Activated CD4-positive, alpha-beta T cell treated with anti-CD3 and anti-CD28 coated beads for 4 hours (primary cell): ENCODE results near the gene IGSF8.
"Not testable (repeated sequence)": the region's sequence is repeated elsewhere in the genome, so short reads cannot be mapped to it uniquely, and the experiment has no call there.

Experiments
- DNase-seq, 2 donors: peaks; one replicate each; pipeline ENCODE4 v3.0.0-alpha.2; 2020

Gene IGSF8

GRCh38 chr1:160125746-160126145 is 27.3 kb upstream of the IGSF8 start:
- no peak for DNase-seq

- no peak for DNase-seq
Observed at GRCh38 chr1:160124705-160125478, 26.5 kb upstream of the IGSF8 start.

DNA sequence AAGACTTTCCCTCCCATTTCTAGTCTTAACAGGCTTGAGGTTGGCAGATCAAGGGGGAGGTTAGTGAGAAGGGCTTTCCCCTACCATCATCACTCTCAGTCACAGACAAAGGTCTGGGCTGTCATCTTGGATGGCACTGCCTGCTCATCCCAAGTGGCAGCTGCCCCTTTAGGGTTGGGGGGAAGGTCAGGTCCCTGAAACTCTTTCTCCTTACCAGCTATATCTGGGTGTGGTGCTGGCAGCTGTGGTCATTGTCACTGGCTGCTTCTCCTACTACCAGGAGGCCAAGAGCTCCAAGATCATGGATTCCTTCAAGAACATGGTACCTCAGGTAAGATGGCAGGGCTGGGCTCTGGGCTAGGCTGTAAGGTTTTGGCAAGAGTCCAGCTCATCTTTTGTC is 25.3 kb upstream of the IGSF8 start:
- no peak for DNase-seq

DNA sequence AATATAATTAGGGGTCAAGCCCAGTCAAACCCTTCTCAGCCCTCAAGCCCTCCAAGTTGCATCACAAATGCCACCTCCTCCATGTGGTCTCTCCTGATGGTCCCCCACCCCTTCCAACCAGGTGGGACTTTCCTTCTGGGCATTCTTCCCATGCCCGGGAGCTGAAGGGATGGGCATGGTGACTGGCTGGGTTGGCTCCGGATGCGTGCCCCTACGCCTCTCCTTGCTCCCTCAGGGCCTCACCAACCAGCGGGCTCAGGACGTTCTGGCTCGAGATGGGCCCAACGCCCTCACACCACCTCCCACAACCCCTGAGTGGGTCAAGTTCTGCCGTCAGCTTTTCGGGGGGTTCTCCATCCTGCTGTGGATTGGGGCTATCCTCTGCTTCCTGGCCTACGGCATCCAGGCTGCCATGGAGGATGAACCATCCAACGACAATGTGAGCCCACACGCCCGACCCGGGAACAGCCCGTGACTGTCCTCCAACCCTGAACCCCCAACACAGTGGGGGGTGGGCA is 24.6 kb upstream of the IGSF8 start:
- DNase-seq = no peak

- DNase-seq = no peak
Observed at GRCh38 chr1:160121388-160121787, 23.0 kb upstream of the IGSF8 start.

GRCh38 chr1:160120797-160121196 is 22.4 kb upstream of the IGSF8 start:
- no peak for DNase-seq

GRCh38 chr1:160118928-160119327 is 20.5 kb upstream of the IGSF8 start:
- no peak for DNase-seq

DNA sequence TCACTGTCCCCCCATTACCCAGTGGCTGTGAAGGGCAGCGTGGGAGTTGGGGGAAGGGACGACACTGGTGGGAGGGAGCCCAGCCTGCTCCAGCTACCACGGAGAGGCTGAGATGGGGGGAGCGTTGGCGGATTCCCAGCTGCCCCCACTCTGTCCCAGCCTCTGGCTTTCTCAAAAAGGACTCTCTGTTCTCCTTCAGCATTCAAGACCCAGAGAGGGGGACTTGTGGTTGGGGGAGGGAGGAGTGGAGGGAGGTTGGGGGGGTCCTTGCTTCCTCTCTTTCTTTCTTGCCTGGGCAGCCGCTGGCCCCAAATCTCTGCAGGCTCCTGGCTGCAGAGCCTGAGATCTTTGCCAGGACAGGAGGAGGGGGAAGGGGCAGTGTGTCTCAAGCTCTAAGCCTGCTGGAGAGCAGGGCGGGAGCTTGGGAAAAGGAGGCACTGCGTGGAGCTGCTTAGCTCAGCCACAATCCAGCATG is 19.3 kb upstream of the IGSF8 start:
- no peak for DNase-seq

DNA sequence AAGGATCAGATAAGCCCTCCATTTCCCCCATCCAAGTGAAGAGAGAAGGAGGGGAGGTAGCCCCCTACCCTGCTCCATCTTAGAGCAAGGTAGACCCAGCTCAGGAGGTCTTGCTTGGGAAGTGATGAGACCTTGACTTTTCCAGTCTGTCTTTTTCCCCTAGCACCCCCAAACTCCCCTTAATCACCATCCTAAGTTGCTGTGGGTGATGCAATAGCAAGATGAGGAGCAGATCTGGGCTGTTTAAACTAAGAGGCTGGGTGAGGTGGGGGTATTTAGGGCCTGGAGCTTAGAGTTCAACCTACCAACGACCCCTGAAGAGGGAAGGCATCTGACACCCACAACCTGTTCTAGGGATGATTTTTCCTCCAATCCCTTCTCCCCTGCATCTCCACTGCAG is 18.9 kb upstream of the IGSF8 start:
- no peak for DNase-seq

GRCh38 chr1:160116283-160117147 is 18.1 kb upstream of the IGSF8 start:
- DNase-seq = no peak

- no peak for DNase-seq
Observed at GRCh38 chr1:160115545-160116282, 17.3 kb upstream of the IGSF8 start, which contains the start of gene ATP1A2. TSS of gene ATP1A2 (plus strand) at chr1:160115759. CDS start at chr1:160115862, 103 bp downstream.

DNA sequence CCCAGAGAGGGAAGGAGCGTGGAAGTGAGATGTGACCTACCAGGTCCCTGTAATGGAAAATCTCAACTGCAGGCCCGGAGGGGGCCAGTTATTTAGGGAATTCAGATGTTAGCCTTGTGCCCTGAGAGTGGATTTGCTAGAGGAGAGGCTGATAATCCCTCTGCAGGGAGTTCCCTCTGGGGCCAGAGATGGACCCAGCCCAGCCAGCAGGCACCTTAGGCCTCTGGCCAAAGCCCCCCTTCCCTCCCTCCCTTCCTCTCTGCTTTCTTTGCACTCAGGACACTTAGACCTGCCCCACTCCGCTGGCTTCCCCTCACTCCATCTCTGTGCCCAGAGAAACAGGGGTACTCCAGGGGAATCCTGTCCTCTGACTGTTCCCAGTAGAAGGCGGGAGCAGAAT is 15.7 kb upstream of the IGSF8 start:
- no peak for DNase-seq

DNA sequence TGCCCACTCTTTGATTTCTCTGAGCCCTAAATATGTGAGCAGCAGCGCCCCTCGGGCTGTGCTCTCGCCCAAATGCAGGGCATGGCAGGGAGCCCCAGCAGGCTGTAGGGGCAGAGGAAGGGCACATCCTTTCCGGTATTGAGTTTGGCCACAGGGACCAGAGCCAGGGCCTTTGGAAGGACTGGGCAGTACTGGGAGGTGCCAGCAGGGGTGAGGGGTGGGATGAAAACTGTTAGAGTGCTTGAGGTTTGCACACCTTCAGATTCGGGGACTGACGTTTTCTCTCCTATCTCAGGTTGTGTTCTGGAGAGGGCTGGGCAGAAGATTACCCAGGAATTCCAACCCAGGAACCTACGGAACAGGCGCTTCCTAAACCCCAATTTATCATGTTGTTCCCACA is 15.0 kb upstream of the IGSF8 start:
- DNase-seq = no peak

GRCh38 chr1:160112357-160112756 is 13.9 kb upstream of the IGSF8 start:
- no peak for DNase-seq

- DNase-seq = not testable (repeated sequence)
Observed at GRCh38 chr1:160111462-160111861, 13.0 kb upstream of the IGSF8 start.

GRCh38 chr1:160109686-160110085 is 11.3 kb upstream of the IGSF8 start:
- no peak for DNase-seq

- peak; percentile 40 to 45 for DNase-seq
Observed at GRCh38 chr1:160108888-160109662, 10.7 kb upstream of the IGSF8 start.

- no peak for DNase-seq
Observed at GRCh38 chr1:160107512-160107911, 9.1 kb upstream of the IGSF8 start.

- DNase-seq = no peak
Observed at GRCh38 chr1:160105155-160105554, 6.7 kb upstream of the IGSF8 start.

- DNase-seq = no peak
Observed at GRCh38 chr1:160104486-160104885, 6.1 kb upstream of the IGSF8 start.

- DNase-seq = no peak
Observed at GRCh38 chr1:160103658-160104408, 5.4 kb upstream of the IGSF8 start.
